NB4 (cell line): ENCODE data around the gene MSL2.

Experiments
- DNase-seq: peaks from one replicate; pipeline ENCODE4 v3.0.0; 2010; ENCODE audit warnings: low read depth
- H3K4me3 ChIP-seq: one replicate; pipeline ENCODE4 v1.5.1; 2011; ENCODE audit warnings: mild to moderate bottlenecking, low read depth, low read length, moderate library complexity
- CTCF ChIP-seq: IDR thresholded peaks from one replicate; pipeline ENCODE4 v1.5.1; 2012; ENCODE audit warnings: low read depth, low read length
- MAX ChIP-seq: IDR thresholded peaks from 2 replicates; pipeline ENCODE4 v1.6.1; 2011; ENCODE audit warnings: low read depth, low read length
- MYC ChIP-seq: IDR thresholded peaks from 2 replicates; pipeline ENCODE4 v1.6.1; 2011; ENCODE audit warnings: low read depth, low read length
- POLR2A ChIP-seq: IDR thresholded peaks from 2 replicates; pipeline ENCODE4 v1.6.1; 2011; ENCODE audit warnings: mild to moderate bottlenecking; ENCODE audit not compliant: insufficient read length; ENCODE audit errors: extremely low read depth

MSL2 gene

GRCh38 chr3:136114421-136114820 is 81.7 kb downstream of the MSL2 start:
- DNase-seq: no peak
- no peak overlapping the region for H3K4me3 ChIP-seq
- TF ChIP-seq MYC (no peak), MAX (no peak), CTCF (no peak), POLR2A (no peak)

- TF ChIP-seq MAX (no peak), MYC (no peak), POLR2A (no peak), CTCF (no peak)
- DNase-seq: no peak
- H3K4me3 ChIP-seq: no peak overlapping the region
Observed at GRCh38 chr3:136110481-136110880, 85.7 kb downstream of the MSL2 start.

- DNase-seq: no peak
- TF ChIP-seq POLR2A (no peak), CTCF (no peak), MAX (no peak), MYC (no peak)
- H3K4me3 ChIP-seq: no peak overlapping the region
Observed at GRCh38 chr3:136109499-136109898, 86.6 kb downstream of the MSL2 start.

GRCh38 chr3:136106101-136106500 is 90.0 kb downstream of the MSL2 start:
- TF ChIP-seq MYC (no peak), CTCF (no peak), POLR2A (no peak), MAX (no peak)
- DNase-seq: no peak
- no peak overlapping the region for H3K4me3 ChIP-seq

GRCh38 chr3:136105044-136105443 is 91.1 kb downstream of the MSL2 start:
- no peak for TF ChIP-seq MYC
- TF ChIP-seq MAX: no peak
- no peak for TF ChIP-seq CTCF
- TF ChIP-seq POLR2A: no peak
- no peak overlapping the region for H3K4me3 ChIP-seq
- DNase-seq: peak; percentile 4
